Ovary (tissue), 9 donors: ENCODE data around the gene SMOC2. TPM values are rescaled to one million over a fixed set of nuclear protein-coding genes. Genes with fewer than 3 reads are reported as not detected.

Experiments
- DNase-seq, 5 donors: peaks; one replicate each; pipeline ENCODE4 v3.0.0-alpha.2; 2019 to 2020
- H3K27ac ChIP-seq, 2 donors: fragments of 200-600 bp; one replicate each; pipeline versions ENCODE4 v1.5.1 to v1.8.0; 2019 to 2022
- H3K27me3 ChIP-seq: fragments of 200-600 bp; one replicate; pipeline ENCODE4 v1.8.0; 2022
- H3K36me3 ChIP-seq: fragments of 200-600 bp; sonication (generic); one replicate; pipeline ENCODE4 v1.5.1; 2019
- H3K4me1 ChIP-seq: one replicate; pipeline ENCODE4 v1.8.1; 2013; ENCODE audit warnings: mild to moderate bottlenecking, moderate library complexity; ENCODE audit not compliant: insufficient read depth
- H3K4me3 ChIP-seq: fragments of 200-600 bp; sonication (generic); one replicate; pipeline ENCODE4 v1.5.1; 2017
- H3K9me3 ChIP-seq, 2 donors: fragments of 200-600 bp in 1 of 2; sonication (generic) in 1 of 2; one replicate each; pipeline versions ENCODE4 v1.5.1 to v1.8.1; 2013 to 2019; ENCODE audit warnings: mild to moderate bottlenecking in 1 of 2, moderate library complexity in 1 of 2
- EP300 ChIP-seq: sonication (generic); formaldehyde crosslinking; IDR thresholded peaks from one replicate; pipeline ENCODE4 v1.6.1; 2017; ENCODE audit warnings: antibody characterized with exemption
- POLR2A ChIP-seq: fragments of 450-650 bp; IDR thresholded peaks from one replicate; pipeline ENCODE4 v1.6.1; 2017; ENCODE audit warnings: antibody characterized with exemption, mild to moderate bottlenecking, moderate library complexity
- WGBS, 3 donors: extraction: QIAGEN DNeasy Blood & Tissue Kit in 1 of 3; methylation state at CpG; one replicate each; pipeline versions ENCODE4 v1.1.5 to v1.1.7; 2013 to 2017; 5-methylcytosine and 5-hydroxymethylcytosine counted together
- intact Hi-C, 4 donors: fragments of 100-400 bp; cut with DNase I; formaldehyde crosslinking; loops; one replicate each; pipeline versions ENCODE4 v1.11.0 to v1.15.1; 2022 to 2023
- polyA plus RNA-seq, 2 donors: library from polyadenylated mRNA; stranded (reverse); fragments of 200-250 nt in 1 of 2; fragments of 350-450 nt in 1 of 2; fragmentation: Illumina TruSeq in 1 of 2; extraction: RNeasy Lipid Tissue Mini Kit (QIAGEN cat#74804) in 1 of 2; gene quantifications; one replicate each; pipeline ENCODE4 v1.2.3, GENCODE V29; 2013 to 2014
- total RNA-seq, 7 donors: library from RNA; depleted of rRNA in 2 of 7; stranded (reverse); fragments of >200 nt in 2 of 7; fragmentation: NEBNext Ultra II Directional in 3 of 7; extraction: Animal tissue kit (Norgen Biotek cat#: 25700) in 3 of 7; gene quantifications; one replicate each; pipeline versions ENCODE4 v1.1.0 to v1.2.4, GENCODE V29; 2016 to 2023
- TF ChIP-seq, protein P1 (sequence below), 3 donors: fragments of 450-650 bp in 2 of 3; fragments of 200-600 bp in 1 of 3; IDR thresholded peaks; one replicate each; pipeline versions ENCODE4 v1.5.1 to v1.8.0; 2016 to 2022; ENCODE audit warnings: antibody characterized with exemption in 3 of 3, mild to moderate bottlenecking in 1 of 3
- donor health status: DM: no; HTN: no; CAD: no; lungs with moderate emphysema.
- donor health status: DM: no; HTN: no; CAD: no.
- donor health status: Bipolar disorder and iron deficiency.
- donor health status: DM: yes; HTN: yes; CAD: no.
- donor health status: DM: no; HTN: no; CAD: no.
- donor health status: DM: yes; HTN: yes; CAD: no.

The SMOC2 gene
- total and polyA plus RNA-seq, 9 donors, result 84.4 to 272 (median 129) TPM

DNA sequence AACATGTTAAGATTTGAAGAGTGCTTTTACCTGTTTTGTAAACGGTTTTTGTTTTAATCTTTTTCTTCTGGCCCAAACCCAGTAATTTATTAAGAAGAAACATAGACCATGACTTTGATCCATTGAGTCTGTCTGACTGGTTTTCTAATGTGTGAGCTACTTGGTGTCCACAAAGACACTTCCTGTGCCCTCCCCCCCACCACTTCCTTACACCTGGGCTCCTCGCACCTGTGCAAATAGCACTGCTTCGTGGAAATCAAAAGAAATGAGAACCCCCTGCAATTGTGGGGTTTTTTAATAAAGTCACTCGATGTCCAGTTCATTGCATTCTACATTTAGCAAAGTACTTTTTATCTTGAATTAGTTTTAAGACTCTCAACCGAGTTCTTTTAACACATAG, 65.5 kb downstream of the SMOC2 start:
- intact Hi-C loops, result no loop called here
- TF ChIP-seq POLR2A, result no peak
- no peak for TF ChIP-seq EP300
- TF ChIP-seq, protein P1, sequence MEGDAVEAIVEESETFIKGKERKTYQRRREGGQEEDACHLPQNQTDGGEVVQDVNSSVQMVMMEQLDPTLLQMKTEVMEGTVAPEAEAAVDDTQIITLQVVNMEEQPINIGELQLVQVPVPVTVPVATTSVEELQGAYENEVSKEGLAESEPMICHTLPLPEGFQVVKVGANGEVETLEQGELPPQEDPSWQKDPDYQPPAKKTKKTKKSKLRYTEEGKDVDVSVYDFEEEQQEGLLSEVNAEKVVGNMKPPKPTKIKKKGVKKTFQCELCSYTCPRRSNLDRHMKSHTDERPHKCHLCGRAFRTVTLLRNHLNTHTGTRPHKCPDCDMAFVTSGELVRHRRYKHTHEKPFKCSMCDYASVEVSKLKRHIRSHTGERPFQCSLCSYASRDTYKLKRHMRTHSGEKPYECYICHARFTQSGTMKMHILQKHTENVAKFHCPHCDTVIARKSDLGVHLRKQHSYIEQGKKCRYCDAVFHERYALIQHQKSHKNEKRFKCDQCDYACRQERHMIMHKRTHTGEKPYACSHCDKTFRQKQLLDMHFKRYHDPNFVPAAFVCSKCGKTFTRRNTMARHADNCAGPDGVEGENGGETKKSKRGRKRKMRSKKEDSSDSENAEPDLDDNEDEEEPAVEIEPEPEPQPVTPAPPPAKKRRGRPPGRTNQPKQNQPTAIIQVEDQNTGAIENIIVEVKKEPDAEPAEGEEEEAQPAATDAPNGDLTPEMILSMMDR (IDR thresholded peaks at IDR 0.05), result no peak
- H3K27me3 ChIP-seq, result no peaks in the 10 kb centered on the region
- DNase-seq, result no peak
- no peaks in the 10 kb centered on the region for H3K9me3 ChIP-seq
- H3K4me1 ChIP-seq, result no peaks in the 10 kb centered on the region
- H3K27ac ChIP-seq, result no peak overlapping the region
- WGBS, 3 donors, result 67 to 75% (median 69%) methylated on average over 5 of the region's 5 CpGs
- H3K36me3 ChIP-seq, result no peaks in the 10 kb centered on the region
- no peak overlapping the region for H3K4me3 ChIP-seq

DNA sequence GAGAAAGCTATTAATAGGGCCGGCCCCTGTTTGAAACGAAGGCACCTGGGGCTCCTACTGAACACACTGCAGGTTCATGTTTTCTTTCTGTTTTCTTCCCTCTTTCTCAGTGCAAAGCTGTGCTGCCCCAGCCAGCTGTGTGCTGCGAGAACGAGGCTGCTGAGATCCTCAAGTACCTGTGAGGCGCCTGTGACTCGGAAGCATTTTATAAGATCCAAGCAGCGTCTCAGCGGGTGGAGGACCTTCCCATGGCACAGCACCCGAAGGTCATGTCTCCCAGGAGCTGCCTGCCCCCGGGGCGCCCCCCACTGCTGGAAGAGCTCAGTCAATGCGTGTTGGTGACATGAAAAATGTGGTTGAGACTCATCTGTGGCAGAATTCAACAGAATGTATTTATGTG, 66.3 kb downstream of the SMOC2 start:
- no peak for DNase-seq
- intact Hi-C loops, result no loop called here
- no peaks in the 10 kb centered on the region for H3K36me3 ChIP-seq
- no peaks in the 10 kb centered on the region for H3K4me1 ChIP-seq
- no peaks in the 10 kb centered on the region for H3K9me3 ChIP-seq
- H3K27ac ChIP-seq, result no peak overlapping the region
- no peak overlapping the region for H3K4me3 ChIP-seq
- no peak for TF ChIP-seq POLR2A
- TF ChIP-seq, protein P1 (IDR thresholded peaks at IDR 0.05), result no peak
- no peak for TF ChIP-seq EP300
- 77 to 84% (median 81%) methylated on average over 12 of the region's 12 CpGs for WGBS, 3 donors
- no peaks in the 10 kb centered on the region for H3K27me3 ChIP-seq

DNA sequence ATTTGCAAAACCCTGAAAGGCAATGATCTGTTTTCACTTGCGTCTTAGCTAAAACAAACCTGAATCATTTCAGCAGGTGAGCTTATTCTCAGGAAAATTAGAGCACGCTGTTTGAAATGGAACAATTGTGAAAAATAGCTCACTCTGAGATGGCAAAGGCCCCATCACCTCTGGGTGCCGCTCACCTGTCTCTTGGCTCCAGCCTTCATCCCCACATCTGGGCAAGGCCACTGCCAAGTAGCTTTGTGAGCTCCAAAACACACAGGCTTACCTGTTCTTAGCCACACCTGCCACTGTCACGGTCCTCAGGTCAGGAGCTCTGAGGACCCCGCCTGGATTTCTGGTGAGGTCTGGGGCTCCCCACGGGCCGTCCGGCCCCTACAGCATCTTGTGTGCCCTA, 66.7 kb downstream of the SMOC2 start:
- no peaks in the 10 kb centered on the region for H3K9me3 ChIP-seq
- no peak overlapping the region for H3K4me3 ChIP-seq
- 73 to 85% (median 75%) methylated on average over 8 of the region's 8 CpGs for WGBS, 3 donors
- no peaks in the 10 kb centered on the region for H3K36me3 ChIP-seq
- no peak for DNase-seq
- intact Hi-C loops, result no loop called here
- H3K4me1 ChIP-seq, result no peaks in the 10 kb centered on the region
- H3K27me3 ChIP-seq, result no peaks in the 10 kb centered on the region
- no peak overlapping the region for H3K27ac ChIP-seq
- TF ChIP-seq, protein P1 (IDR thresholded peaks at IDR 0.05), result no peak
- TF ChIP-seq EP300 (no peak), POLR2A (no peak)

DNA sequence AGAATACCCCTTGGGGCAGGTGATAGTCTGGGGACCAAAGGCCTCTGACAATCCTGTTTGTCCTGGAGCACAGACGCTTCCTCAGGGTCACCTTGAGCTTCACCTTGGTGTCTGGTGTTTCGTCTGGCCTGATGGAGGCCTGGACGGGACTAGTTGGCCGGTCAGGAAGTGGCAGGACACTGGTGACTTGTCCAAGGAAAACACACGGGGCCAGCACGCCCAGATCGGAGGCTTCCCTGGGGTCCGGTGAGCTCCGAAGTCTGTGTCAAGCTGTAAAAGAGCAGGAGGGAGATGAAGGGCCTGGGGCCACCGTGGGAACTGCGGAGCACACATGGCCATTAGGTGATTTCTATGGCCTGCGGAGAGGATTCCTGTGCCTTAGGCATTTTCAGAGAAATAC, 67.9 kb downstream of the SMOC2 start:
- intact Hi-C loops, result no loop called here
- H3K27ac ChIP-seq, result no peak overlapping the region
- no peaks in the 10 kb centered on the region for H3K9me3 ChIP-seq
- H3K27me3 ChIP-seq, result no peaks in the 10 kb centered on the region
- H3K4me3 ChIP-seq, result no peak overlapping the region
- no peak for DNase-seq
- no peaks in the 10 kb centered on the region for H3K4me1 ChIP-seq
- no peaks in the 10 kb centered on the region for H3K36me3 ChIP-seq
- TF ChIP-seq, protein P1 (IDR thresholded peaks at IDR 0.05), result no peak
- no peak for TF ChIP-seq POLR2A
- no peak for TF ChIP-seq EP300
- WGBS, 3 donors, result 90 to 96% (median 95%) methylated on average over 12 of the region's 12 CpGs

DNA sequence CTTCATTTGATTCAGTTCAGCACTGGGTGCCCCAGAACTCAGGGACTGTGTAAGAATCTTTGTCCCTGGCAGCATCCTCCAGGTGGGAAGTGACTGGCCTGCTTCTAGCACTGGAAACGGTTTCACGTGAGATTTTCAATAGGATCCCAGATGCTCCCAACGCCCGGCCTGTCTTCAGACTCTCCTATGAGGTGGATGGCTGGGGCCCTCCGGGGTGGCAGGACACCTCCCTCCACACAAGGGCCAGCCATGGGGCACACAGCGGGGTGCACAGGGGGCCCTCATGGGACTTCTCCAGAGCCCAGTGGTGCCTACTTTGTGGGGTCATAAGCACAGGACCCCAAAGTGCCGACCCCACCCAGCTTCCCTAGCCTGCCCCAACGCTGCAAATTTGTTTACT, 72.8 kb downstream of the SMOC2 start:
- DNase-seq, result no peak
- Histone ChIP-seq H3K27me3 (no peaks in the 10 kb centered on the region), H3K27ac (peak overlapping the region in 1 of 2 donors; percentile 45), H3K4me3 (no peak overlapping the region), H3K9me3 (no peaks in the 10 kb centered on the region), H3K4me1 (peaks cover 14% of the 10 kb centered on the region), H3K36me3 (no peaks in the 10 kb centered on the region)
- 64 to 72% (median 70%) methylated on average over 8 of the region's 8 CpGs for WGBS, 3 donors
- no peak for TF ChIP-seq POLR2A
- no peak for TF ChIP-seq EP300
- TF ChIP-seq, protein P1 (IDR thresholded peaks at IDR 0.05), result no peak
- intact Hi-C loops, result no loop called here
